GM19351 (cell line): ENCODE results near the gene RPL3.
A peak's percentile ranks its signal among the peaks of the same experiment; 100 is the strongest.

Source experiments
- ATAC-seq: cut with Tn5 transposase; IDR thresholded peaks from one replicate; pipeline ENCODE4 v1.9.1; 2021; ENCODE audit warnings: mild to moderate bottlenecking, moderate library complexity; ENCODE audit not compliant: unreplicated experiment

The RPL3 gene

DNA sequence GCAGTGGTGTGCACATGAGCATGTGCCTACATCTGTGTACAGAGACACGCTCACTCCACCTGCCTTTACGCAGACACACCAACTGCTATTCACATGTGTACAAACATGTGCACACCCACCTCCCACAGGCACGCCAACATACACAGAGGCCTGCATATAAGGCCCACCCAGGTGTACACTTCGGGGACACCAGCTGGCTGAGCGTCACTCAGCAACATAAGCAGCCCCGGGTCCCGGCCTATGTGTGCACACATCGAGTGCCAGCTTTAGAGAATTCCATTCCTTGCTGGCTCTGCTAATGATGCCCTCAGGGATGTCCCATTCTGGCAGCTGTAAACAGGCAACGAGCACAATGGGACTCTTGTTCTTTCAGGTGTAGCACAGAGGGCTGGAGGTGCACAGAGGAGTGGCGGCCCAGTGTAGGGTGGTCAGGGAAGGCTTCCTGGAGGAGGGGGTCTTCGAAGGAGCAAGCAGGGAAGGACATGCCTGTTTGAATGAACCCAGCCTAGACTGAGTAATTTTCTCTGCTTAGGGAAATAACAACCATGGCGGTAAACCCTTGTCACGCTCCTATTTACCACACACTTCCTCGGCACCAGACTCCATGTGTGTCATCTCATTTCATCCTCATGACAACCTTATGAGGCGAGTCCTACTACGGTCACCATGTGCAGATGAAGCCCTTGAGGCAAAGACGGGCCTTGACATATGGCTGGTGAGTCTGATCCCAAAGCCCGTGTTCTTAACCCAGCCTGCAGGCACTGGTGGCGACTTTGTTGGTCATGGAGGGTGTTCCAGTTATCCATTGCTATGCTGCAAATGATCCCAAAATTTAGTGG, 35.1 kb downstream of the RPL3 start:
- ATAC-seq = no peak

DNA sequence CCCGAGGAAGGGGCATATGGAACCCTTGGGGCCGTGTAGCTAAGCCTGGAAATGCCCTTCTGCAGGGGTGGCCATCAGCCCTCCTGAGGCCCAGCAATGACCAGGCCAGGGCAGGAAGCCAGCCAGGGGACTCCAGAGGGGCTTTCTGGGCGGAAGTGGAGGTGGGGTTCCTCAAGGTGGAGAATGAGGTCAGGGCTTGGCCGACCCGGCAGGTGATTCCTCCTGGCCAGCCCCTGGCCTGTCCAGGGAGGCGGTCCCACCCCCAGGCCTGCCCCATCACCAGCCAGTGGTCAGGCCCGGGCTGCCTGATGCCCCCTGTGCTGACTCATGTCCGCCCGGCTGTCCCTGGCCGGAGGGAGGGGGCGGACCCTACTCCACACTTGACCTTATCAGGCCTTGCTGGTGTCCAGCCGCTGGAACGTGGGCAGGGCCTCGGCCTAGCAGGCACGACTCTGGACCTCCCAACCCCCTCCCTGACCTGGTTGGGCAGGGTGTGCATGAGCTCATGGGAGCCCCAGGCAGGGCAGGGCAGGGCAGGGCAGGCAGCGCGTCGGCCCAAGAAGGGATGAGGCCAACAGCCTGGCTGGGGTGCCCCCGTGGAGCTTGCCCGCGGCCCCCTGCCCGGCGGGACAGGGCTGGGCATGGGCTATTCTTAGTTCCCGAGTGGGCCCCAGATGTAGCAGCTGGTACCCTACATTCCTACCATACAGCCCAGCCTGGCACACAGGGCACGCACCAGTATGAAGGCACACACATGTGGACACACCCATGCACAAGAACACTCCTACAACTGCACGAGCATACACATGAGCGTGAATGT, 35.9 kb downstream of the RPL3 start:
- no peak for ATAC-seq

DNA sequence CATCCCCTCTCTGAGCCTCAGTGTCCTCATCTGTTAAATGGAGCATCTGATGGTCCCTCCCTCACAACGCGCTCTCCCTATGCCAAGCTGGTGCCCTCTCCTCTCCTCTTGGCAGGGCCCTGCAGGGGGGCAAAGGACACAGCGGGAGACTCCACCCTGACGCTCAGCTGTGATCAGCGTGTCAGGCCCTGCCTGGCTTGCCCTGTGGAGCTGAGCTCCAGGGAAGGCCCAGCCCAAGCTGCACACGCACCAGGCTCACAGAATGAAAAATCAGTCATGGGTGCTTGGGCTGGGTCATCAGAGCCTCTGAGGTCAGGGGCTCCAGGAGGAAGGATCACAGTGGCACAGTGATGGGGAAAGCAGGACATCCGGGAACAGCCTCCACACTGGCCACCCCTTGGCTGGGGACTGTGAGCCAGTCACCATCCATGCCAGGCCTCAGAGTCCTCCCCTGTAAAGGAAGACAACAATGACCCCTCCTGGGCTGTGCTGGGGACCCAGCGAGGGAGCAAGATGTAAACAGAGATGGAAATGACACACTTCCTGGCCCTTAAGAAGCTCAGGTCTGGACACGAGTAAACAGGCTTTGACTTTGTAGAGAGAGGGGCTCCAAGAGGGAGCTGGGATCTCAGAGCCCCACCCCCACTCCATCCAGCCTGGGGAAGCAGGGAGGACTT, 36.6 kb downstream of the RPL3 start:
- no peak for ATAC-seq

DNA sequence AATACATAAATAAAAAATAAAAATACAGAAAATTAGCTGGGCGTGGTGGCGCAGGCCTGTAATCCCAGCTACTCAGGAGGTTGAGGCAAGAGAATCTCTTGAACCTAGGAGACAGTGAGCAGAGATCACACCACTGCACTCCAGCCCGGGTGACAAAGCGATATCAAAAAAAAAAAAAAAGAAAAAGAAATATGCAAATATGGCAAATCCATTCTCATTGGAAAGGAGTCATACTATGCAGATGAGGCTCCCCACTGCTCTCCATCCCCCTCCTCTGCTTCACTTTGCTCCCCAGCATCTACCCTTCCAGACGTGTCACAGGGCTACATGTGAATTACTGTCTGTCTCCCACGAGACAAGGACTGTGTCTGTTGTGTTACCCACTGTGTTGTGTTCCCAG, 38.3 kb downstream of the RPL3 start:
- no peak for ATAC-seq

DNA sequence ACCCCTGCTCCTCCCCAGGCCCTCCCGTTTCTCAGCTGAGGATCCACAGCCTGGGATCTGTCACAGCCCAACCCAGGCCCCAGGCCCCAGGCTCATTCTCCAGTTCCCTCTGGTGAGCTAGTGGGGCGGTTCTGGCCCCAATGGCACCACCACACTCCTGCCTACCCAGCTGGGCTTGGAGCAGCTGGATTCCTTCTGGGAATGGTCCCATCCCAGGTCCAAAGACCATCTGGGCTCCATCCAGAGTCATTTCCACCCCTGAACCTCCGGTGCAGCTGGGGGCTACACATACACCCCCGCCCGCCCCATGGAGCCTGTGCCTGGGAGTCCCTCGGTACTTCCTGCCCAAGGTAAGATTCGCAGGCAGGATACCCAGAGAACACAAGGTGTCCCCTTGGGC, 39.2 kb downstream of the RPL3 start:
- ATAC-seq = no peak

DNA sequence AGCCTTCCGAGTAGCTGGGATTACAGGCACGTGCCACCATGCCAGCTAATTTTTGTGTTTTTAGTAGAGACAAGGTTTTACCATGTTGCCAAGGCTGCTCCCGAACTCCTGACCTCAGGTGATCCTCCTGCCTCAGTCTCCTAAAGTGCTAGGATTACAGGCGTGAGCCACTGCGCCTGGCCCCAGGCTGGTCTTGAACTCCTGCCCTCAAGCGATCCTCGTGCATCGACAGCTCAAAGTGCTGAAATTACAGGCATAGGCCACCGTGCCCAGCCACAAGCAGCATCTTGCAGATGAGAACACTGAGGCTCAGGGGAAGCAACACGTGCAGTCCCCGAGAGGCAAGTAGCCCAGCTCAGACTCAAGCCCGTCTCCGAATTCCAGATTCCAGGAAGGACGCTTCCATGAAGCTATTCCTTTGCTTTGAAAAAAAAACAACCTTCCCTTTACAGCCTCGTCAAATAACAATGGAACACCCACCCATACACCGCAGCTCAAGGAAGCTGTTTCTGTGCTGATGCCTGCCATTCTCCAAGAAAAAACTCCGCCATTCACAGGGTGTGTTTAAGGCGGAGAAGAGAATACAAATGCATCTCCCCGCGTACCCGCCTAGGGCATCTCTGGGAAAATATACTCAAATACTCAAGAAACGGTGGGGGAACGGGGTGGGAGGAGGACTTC, 40.1 kb downstream of the RPL3 start:
- ATAC-seq = no peak

DNA sequence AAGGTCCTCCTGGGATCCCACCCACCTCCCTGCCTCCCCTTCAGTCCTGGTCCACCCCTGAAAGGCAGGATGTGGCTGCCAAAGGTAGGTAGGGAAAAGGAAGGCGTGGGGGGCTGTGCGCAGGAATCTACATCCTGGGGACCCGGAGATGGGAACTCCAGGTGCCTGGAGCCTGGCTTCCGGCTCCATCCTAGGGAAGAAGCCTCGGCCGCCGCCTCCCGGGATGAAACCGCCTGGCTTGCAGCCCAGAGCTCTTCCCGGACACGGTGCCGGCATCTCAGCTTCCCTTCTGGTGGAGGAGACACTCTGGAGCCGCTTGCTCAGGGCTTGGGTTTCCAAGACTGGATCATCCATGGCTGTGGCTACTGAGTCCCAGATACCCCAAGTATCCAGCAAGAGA, 41.4 kb downstream of the RPL3 start:
- no peak for ATAC-seq

DNA sequence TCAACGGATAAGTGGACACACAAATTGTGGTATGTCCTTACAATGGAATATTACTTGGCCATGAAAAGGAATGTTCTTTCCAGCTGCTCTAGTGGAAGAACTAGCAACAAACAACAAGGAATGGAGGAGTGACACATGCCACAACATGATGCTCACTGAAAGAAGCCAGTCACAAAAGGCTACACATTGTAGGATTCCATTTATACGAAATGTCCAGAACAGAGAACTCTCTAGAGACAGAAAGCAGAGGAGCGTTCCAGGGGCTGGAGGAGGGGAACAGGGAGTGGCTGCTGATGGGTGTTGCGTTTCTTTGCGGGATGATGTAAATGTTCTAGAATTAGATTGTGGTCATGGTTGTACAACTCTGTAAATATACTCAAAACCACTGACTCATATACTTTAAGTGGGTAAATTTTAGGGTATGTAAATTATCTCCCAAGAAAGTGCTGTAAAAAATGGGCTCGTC, 42.2 kb downstream of the RPL3 start:
- no peak for ATAC-seq

DNA sequence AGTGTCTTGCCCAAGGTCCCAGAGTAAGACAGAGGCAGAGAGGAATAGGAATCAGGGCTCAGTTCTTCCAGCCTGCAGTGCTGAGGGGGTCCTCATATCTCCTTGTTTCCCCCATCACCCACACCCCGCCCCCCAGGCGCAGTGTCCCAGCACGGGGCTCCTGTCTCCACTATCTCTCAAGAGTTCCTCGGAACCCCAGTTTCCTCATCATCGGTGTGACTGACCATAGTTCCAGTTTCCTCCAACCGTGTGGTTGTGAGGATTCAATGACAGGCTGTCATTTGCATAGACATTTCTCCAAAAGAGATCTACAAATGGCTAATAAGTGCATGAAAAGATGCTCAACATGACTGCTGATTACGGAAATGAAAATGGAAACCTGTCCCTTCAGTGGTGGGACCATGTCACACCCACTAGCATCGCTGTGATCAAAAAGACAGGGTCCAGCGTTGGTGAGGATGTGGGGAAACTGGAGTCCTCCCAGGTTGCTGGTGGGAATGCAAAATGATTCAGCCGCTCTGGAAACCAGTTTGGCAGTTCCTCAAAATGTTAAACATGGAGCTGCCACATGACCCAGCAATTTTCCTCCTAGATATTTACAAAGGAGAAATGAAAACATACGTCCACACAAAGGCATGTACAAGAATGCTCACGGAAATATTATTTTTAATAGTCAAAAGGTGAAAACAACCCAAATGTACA, 42.8 kb downstream of the RPL3 start:
- ATAC-seq = no peak

DNA sequence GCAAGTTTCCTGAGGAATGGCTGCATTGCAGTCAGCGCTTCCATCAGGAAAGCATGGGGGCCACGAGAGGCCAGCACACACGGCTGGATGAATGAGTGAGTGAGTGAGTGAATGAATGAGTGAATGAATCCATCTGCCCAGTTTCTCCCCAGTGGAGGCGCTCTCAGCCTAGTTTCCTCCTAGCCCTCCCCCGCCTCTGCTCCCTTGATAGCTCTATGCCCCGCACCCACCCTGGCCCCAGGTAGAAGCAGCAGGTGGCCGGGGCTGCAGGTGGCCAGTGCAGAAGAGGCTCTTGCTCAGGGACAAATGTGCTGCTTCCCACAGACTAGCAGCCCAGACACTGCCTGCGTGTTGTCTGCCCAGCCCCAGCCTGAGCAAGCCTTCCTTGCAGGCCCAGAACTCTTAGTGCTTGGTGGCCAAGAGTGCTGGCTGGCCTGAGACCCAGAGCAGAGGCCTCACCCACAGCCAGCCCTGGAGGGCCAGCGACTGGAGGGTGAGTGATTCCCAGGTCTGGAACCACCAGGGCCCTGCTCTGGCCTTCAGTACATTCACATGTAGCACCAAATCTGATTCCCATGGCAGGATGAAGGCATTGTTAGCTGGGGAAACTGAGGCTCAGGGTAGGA, 43.5 kb downstream of the RPL3 start:
- ATAC-seq = no peak

DNA sequence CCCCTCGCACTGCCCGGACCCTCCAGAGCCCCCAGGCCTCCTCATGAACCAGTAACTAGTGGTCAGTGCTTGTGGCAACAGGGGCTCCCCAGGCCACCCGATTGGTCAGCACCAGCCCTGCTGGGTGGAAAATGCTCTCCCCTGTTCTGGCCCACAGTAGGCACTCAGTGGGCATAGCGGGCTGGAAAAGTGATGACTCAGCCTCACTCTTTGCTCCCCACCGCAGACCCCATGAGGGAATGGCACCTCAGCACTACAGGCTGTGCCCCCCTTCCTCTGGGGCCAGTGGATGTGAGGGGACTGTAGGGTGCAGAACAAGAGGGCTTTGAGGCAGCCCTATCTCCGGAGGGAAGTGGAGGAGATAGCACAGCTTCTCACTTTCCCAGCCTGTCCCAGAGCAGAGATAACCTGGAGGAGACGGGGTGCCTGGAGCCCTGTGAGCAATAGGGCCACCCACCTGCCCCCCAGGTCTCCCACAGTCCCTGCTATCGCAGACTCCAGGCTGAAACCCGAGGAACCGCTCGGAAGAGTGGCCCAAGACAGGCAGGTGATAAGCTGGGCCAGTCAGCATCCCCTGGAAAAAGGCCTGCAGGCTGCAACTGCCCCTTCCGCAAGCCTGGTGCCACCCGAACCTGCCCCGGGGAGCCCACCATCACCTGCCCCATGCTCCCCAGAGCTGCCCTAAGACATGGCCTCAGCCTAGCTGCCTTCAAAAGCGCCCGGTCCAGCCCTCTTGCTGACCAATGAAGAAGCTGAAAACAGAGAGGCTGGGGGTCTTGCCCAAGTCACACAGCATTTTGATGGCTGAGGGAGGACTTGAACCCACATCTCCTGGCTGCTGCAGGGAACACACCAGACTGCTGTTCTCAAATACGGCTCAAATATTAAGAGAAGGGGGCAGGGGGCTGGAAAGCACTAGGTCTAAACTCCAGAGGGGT, 45.2 kb downstream of the RPL3 start:
- ATAC-seq = no peak

DNA sequence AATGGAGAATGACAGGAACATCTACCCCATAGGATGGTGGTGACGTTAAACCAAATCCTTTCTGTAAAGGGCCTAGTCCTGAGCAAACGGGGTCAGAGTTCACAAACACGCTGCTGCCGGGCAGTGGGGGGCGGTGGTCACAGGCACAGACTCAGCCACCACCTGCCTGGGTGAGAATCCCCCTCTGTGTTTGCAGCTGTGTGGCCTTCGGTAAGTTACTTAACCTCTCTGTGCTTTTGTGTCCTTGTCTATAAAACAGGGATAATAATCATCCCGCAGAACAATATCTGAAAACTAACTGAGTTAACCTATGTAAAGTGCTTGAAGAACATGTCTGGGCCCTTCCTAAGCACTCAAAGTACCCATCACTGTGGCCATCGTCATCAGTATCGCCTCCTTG, 48.6 kb downstream of the RPL3 start:
- no peak for ATAC-seq

DNA sequence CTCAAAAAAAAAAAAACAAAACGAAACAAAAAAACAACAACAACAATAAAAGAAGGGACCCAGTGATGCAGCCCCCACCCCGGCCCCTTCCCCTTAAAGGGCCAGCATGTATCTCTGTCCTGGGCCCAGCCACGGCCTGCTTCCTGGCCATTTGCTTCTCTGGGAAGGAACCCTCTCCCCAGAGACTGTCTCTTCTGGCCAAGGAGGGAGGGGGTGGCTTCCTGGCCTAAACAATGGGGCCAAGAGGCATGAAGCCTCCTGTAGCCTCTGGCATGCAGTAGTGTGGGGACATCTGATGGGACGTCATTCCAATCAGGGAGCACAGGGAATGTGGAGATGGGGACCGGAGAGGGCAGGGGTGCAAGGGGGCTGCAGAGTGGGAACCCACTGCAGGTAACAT, 49.1 kb downstream of the RPL3 start:
- no peak for ATAC-seq

DNA sequence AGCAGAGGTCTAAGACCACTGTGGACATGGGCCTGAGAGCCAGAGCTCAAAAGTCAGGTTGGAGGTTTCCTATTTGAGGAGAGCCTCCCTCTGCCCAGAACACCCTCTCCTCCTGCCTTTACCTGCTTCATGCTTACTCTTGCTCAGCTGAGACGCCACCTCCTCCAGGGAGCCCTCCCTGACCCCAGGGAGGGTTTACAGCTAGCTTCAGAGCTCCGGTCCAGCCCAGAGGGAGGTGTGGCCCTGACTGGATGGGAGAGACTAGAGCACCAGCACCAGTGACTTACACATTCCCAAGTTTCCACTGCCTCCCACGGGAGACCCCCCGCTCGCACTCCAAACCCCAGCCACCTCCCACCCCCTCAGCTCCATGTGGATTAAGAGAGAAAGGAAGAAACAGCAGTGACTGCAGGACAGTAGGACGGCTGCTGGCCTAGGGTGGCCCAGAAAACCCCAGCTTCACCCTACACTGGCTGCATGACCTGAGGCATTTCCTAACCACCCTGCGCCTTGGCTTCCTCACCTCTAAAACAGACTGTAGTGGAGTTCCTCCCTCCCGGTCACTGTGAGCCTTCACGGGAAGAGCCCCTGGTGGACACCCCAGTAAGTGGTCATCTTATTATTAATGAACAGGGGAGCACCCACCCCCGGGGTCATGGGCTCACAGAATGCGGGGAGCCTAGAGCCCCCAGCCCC, 50.2 kb downstream of the RPL3 start:
- ATAC-seq = no peak

DNA sequence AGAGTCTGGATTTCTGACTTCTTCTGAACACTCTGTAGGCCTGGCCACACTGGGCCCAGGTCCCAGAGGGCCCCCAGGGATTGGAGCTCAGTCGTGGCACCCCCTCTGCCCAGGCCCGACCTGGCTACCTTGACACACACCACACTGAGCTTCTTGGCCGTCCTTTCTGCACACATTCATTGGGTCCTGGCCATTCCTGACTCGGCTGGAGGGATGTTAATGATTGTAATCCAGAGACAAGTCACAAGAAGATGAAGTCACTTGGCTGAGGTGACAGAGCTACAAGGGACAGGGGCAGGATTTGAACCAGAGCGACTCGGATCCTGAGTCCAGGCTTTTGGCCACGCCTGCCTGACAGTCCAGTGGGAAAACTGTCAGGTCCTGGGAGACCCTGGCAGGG, 50.8 kb downstream of the RPL3 start:
- no peak for ATAC-seq

DNA sequence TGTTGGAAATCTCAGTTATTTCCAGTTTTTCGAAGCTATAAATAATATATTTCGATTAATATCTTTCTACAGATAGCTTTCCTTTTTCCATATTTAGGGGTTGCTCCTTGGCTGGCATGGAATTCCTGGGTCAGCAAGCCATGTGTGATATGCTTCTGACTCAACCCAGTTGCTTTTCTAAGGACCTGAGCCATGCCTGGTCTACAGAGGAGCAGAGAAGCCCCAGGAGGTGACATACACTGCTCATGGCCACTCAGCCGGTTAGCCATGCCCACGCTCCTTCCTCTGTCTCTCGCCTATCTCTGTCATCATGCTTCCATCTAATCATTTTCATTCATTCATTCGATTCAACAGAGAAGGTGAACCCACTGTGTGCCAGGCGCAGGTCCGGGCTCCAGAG, 51.4 kb downstream of the RPL3 start:
- no peak for ATAC-seq

DNA sequence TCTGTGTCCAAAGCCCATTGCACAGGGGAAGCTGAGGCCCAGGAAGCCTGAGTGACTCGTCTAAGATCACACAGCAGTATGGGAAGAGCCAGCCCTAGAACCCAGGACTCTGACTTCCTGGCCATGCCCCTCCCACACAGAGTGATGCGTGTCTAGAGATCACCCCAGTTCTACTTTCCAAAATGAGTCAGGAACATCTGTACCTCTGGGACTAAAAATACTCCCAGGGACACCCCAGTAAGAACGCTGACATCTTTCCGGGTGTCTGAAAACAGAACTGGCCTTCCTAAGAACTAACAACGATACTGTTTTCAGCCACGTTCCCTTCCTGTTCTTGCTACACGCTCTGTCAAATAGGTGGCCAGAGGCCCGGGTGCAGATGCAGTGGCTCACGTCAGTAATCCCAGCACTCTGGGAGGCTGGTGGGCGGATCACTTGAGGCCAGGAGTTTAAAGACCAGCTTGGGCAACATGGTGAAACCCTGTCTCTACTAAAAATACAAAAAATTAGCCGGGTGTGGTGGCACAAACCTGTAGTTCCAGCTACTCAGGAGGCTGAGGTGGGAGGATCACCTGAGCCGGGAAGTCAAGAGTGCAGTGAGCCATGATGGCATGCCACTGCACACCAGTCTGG, 52.9 kb downstream of the RPL3 start:
- ATAC-seq = peak; percentile 82
